Glomerular endothelial cell (primary cell): ENCODE measurements around the gene DIAPH1. TPM values are rescaled to one million over a fixed set of nuclear protein-coding genes. Genes with fewer than 3 reads are reported as not detected.

Source experiments
- DNase-seq: peaks from one replicate; pipeline ENCODE4 v3.0.0-alpha.2; 2011; ENCODE audit warnings: low read depth, low spot score; ENCODE audit errors: extremely low read depth
- total RNA-seq: library from RNA; depleted of rRNA; stranded (reverse); fragments of >200 nt; gene quantifications from 2 replicates; pipeline ENCODE4 v1.2.3, GENCODE V29; 2015

The DIAPH1 gene
- total RNA-seq, 1 donor from 2014 or later, result 94.1 TPM

GRCh38 chr5:141640051-141640415 lies 21.2 kb upstream of the DIAPH1 start:
- no peak for DNase-seq

- DNase-seq, result no peak
These were observed 20.7 kb upstream of the DIAPH1 start for GRCh38 chr5:141639357-141640050.

GRCh38 chr5:141638771-141639170 lies 20.0 kb upstream of the DIAPH1 start:
- DNase-seq, result no peak

GRCh38 chr5:141637767-141638419 lies 19.1 kb upstream of the DIAPH1 start:
- no peak for DNase-seq

GRCh38 chr5:141637123-141637766 lies 18.4 kb upstream of the DIAPH1 start:
- no peak for DNase-seq

GRCh38 chr5:141636413-141637122 lies 17.8 kb upstream of the DIAPH1 start, which contains the start of the genes HDAC3 and RELL2:
Gene HDAC3 (minus strand): TSS chr5:141636849. CDS start chr5:141636790, 59 bp downstream.
Gene RELL2 (plus strand): TSS chr5:141636997. CDS start chr5:141638226, 1,229 bp downstream.
- DNase-seq, result no peak

- DNase-seq, result no peak
These were observed 17.3 kb upstream of the DIAPH1 start for GRCh38 chr5:141636106-141636412.

- no peak for DNase-seq
These were observed 16.8 kb upstream of the DIAPH1 start for GRCh38 chr5:141635646-141636045.

GRCh38 chr5:141634720-141635119 lies 15.9 kb upstream of the DIAPH1 start:
- no peak for DNase-seq

GRCh38 chr5:141633871-141634561 lies 15.2 kb upstream of the DIAPH1 start:
- DNase-seq, result no peak

- no peak for DNase-seq
These were observed 13.8 kb upstream of the DIAPH1 start for GRCh38 chr5:141632650-141633049.

GRCh38 chr5:141630570-141631140 lies 11.9 kb upstream of the DIAPH1 start:
- DNase-seq, result no peak

- no peak for DNase-seq
These were observed 9.5 kb upstream of the DIAPH1 start for GRCh38 chr5:141628175-141628788.

- DNase-seq, result no peak
These were observed 4.8 kb upstream of the DIAPH1 start for GRCh38 chr5:141623611-141624010.

GRCh38 chr5:141623186-141623585 lies 4.4 kb upstream of the DIAPH1 start:
- no peak for DNase-seq

- DNase-seq, result no peak
These were observed 583 bp downstream of the DIAPH1 start for GRCh38 chr5:141618030-141618803.

- DNase-seq, result no peak
These were observed 1.1 kb downstream of the DIAPH1 start for GRCh38 chr5:141617682-141618029.

GRCh38 chr5:141617128-141617527 lies 1.7 kb downstream of the DIAPH1 start:
- DNase-seq, result no peak

GRCh38 chr5:141615991-141616720 lies 2.6 kb downstream of the DIAPH1 start:
- DNase-seq, result no peak
